Measurements from ENCODE around the gene SLC12A7.

Gene SLC12A7

DNA sequence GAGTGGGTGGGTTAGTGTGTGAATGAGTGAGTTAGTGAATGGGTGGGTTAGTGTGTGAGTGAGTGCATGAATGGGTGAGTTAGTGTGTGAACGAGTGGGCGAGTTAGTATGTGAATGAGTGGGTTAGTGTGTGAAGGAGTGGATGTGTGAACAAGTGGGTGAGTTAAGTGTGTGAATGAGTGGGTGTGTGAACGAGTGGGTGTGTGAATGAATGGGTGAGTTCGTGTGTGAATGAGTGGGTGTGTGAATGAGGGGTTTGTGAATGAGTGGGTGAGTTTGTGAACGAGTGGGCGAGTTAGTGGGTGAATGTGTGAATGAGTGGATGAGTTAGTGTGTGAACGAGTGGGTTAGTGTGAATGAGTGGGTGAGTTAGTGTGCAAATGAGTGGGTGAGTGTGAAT lies 69.2 kb downstream of the SLC12A7 start:
- in situ Hi-C loops (cut with HindIII; ENCODE audit: low sequenced_read_pairs), result loop anchor here (10.0 kb wide), 4 partner anchors 72 to 112 kb away; partner anchors contain the start of gene SLC12A7

DNA sequence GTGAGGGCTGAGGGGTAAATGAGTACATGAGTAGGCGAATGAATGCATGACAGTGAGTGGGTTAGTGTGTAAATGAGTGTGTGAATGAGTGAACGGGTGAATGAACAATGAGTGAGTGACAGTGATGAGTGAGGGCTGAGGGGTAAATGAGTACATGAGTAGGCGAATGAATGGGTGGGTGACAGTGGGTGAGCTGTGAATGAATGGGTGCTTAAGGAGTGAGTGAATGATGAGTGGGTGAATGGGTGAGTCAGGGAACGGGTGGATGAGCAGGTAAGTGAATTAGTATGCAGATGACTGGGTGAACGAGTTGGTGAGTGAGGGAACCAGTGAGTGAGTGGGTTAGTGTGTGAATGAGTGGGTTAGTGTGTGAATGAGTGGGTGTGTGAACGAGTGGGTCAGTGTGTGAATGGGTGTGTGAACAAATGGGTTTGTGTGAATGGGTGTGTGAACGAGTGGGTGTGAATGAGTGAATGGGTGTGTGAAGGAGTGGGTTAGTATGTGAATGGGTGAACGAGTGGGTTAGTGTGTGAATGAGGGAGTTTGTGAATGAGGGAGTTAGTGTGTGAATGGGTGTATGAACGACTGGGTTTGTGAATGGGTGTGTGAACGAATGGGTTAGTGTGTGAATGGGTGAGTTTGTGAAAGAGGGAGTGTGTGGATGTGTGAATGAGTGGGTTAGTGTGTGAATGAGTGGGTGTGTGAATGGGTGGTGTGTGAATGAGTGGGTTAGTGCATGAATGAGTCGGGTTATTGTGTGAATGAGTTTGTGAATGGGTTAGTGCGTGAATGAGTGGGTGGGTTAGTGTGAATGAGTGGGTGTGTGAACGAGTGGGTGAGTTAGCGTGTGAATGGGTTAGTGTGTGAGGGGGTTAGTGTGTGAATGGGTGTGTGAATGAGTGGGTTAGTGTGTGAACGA lies 70.4 kb downstream of the SLC12A7 start:
- in situ Hi-C loops (cut with HindIII; ENCODE audit: low sequenced_read_pairs), result loop anchor here (10.0 kb wide), 4 partner anchors 73 to 113 kb away; partner anchors contain the start of gene SLC12A7

DNA sequence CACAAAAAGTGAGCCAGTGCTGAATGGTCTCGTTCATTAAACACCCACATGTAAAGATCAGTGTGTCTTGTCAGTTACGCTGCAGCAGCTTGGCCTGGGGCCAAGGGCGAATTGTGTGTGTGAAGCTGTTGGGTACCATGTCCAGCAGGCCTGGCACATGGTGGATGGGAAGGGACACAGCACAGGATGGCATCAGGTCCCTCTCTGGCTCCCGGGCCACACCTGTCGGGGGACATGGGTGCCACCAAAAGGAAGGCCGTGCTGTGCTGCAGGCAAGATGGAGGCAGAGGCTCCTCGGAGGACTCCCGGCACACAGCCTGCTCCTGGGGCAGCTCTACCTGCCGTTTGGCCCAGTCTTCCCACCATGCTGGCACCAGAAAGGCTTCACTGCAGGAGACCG lies 71.3 kb downstream of the SLC12A7 start:
- in situ Hi-C loops (cut with HindIII; ENCODE audit: low sequenced_read_pairs), result loop anchor here (10.0 kb wide), 4 partner anchors 74 to 114 kb away; partner anchors contain the start of gene SLC12A7

DNA sequence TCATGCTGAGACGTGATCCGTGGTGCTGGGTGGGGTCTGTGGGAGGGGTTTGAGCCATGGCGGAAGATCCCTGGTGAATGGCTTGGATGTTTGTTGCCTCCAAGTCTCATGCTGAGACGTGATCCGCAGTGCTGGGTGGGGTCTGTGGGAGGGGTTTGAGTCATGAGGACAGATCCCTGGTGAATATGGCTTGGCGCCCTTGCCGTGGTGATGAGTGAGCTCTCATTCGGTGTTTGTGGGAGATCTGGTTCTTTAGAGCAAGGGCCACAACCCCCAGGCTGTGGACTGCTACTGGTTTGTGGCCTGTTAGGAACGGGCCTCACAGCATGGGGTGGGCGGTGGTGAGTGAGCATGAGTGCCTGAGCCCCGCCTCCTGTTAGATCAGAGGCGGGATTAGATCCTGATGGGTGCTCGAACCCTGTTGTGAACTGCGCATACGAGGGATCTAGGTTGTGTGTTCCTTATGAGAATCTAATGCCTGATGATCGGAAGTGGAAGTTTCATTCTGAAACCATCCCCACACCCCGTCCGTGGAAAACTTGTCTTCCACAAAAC lies 72.1 kb downstream of the SLC12A7 start:
- in situ Hi-C loops (cut with HindIII; ENCODE audit: low sequenced_read_pairs), result loop anchor here (10.0 kb wide), 4 partner anchors 75 to 115 kb away; partner anchors contain the start of gene SLC12A7

DNA sequence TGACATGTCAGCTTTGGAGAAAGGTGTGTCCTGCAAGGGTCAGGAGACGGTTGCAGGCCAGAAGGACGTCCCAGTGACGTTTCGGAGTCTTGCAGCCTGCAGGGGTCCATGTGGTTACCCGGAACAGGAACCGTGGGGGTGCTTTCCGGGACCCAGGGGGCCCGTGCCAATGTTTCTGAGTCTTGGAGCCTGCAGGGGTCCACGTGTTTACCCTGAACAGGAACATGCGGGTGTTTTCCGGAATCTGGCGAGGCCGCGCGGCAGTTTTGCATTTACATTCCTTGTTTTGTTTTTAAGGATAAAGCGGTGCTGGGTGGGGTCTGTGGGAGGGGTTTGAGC lies 72.7 kb downstream of the SLC12A7 start:
- in situ Hi-C loops (cut with HindIII; ENCODE audit: low sequenced_read_pairs), result no loop called here

DNA sequence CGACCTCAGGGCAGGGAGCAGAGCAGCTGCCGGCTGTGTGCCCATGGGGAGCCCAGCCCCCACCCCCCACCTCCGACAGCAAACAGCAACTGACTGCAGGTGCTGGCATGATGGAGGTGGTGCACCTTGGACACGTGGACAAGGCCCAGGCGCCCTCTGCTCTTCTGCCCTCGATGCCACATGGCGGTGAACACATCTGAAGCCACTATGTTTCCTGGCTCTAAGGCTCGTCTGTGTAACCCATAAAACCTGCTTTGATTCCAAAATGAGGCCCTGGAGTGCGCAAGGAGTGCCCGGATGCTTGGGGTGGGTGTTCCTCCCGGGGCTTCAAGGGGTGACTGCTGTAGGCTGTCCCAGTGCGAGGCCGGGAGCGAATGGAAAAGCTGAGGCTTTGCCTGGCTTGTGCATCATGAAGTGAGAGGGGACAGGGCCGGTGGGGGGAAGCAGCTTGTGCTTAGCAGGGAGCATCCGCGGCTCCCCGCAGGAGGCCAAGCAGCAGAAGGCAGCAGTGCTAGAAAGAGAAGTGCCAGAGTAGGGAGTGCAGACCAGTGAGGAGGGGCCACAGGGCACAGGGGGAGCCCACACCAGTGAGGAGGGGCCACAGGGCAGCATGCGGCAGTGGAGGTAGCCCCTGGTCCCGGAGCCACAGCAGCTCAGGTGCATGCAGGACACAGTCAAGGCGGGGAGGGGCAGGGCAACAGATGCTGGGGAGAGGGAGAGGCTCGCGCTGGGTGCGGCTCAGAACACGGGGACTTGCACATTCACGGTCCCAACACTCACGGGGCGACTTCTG lies 73.2 kb downstream of the SLC12A7 start:
- in situ Hi-C loops (cut with HindIII; ENCODE audit: low sequenced_read_pairs), result no loop called here

DNA sequence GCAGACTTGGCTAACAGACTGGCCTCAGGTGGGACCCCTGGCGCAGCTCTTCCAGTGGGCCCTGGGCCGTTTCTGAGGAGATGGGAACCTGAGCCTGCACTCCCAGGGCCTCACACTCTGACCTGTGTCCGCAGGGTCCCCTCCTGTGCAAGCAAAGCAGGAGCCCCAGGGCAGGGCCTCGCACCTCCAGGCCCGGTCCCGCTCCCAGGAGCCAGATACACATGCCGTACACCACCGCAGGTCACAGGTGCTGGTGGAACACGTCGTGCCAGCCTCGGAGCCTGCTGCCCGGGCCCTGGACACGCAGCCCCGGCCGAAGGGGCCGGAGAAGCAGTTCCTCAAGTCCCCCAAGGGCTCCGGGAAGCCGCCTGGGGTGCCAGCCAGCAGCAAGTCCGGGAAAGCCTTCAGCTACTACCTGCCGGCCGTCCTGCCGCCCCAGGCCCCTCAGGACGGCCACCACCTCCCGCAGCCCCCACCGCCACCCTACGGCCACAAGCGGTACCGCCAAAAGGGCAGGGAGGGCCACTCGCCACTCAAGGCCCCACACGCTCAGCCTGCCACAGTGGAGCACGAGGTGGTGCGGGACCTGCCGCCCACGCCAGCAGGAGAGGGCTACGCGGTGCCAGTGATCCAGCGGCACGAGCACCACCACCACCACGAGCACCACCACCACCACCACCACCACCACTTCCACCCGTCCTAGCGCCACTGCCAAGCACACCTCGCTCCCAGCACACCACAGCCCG lies 74.0 kb downstream of the SLC12A7 start:
- in situ Hi-C loops (cut with HindIII; ENCODE audit: low sequenced_read_pairs), result no loop called here

DNA sequence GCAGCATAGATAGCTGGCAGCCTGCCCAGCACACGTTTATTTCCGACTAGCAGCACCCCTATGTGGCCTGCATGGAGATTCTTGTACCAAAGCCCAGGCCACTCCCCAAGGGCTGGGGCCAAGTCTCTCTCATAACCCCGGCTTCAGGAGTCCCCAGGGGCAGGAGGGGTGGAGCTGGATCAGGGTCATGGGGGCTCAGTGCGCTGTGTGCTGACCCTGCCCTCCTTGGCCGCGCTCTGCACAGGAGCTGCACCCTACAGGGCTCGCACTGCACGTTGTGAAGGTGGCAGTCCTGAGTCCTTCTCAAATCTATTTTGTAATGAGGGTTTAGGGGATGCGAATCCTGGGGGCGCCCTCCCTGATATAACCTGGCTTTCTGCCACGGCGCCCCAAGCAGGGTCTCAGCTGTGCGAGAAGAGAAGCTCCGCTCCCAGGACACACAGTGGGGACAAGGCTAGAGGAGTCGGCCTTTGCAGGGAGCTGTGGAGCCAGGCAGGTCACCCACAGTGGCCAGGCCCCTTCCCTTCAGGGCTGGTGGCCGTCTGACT lies 74.7 kb downstream of the SLC12A7 start:
- in situ Hi-C loops (cut with HindIII; ENCODE audit: low sequenced_read_pairs), result no loop called here

DNA sequence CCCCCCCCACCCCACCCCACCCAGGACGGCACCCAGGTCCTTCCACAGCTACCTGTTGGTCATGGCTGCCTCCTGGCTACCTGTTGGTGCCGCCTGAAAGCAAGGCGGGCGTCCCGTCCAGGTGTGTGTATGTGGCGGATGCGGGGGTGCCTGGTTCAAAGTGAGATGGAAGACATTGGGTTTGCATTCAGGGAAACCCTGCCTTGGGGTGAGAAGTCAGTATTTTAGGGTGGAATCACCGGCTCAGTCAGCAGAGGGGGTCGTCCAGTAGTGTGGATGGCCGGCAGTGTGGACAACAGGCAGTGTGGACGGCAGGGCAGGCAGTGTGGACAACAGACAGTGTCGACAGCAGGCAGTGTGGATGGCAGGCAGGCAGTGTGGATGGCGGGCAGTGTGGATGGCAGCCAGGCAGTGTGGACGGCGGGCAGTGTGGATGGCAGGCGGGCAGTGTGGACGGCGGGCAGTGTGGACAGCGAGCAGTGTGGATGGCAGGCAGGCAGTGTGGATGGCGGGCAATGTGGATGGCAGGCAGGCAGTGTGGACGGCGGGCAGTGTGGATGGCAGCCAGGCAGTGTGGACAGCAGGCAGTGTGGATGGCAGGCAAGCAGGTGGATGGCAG lies 75.2 kb downstream of the SLC12A7 start:
- in situ Hi-C loops (cut with HindIII; ENCODE audit: low sequenced_read_pairs), result no loop called here

DNA sequence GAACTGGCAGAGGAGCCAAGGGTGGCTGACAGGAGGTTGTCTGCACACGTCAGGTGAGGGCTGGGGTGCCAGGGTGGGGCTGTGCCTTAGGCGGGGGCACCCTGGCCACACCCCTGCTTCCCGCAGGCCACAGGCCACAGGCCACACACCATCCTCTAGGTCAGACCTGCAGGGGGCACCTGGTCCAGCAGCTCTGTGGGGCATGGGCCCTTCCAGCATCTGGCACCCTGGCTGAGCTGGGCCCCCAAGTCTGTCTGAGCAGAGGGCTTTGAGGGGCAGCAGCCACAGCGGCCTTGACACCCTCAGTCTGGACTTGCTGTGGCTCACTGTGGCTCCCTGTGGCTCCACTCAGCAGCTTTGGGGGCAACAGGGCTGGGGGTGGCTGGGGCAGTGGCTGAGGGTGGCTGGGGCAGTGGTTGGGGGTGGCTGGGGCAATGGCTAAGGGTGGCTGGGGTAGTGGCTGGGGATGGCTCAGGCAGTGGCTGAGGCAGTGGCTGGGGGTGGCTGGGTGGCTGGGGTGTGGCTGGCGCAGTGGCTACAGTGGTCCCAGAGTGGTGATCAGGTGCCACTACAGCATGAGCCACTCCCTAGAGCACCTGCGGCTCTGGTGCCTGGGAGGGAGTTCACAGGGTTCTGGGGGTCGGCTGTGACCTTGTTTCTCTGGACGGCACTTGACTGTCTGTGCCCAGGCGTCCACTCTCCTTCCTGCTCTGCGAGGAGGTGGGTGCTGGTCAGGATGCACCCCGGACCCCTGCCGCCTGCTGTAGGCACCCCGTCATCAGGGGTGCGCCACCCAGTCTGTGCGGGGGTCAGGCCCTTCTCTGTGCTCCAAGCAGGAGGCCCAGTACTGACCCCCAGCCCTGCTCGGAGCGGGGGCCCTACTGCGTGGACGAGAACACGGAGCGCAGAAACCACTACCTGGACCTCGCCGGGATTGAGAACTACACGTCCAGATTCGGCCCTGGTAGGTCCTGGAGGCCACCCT lies 76.2 kb downstream of the SLC12A7 start:
- in situ Hi-C loops (cut with HindIII; ENCODE audit: low sequenced_read_pairs), result no loop called here

DNA sequence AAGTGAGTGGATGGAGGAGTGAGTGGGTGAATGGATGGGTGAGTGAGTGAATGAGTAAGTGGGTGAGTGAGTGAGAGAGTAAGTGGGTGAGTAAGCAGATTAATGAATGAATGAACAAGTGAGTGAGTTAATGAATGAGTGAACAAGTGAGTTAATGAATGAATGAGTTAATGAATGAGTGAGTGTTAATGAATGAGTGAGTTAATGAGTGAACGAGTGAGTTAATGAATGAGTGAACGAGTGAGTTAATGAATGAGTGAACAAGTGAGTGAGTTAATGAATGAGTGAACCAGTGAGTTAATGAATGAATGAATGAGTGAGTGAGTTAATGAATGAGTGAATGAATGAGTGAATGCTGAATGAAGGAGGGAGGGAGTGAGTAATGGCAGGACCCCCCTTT lies 76.9 kb downstream of the SLC12A7 start:
- in situ Hi-C loops (cut with HindIII; ENCODE audit: low sequenced_read_pairs), result no loop called here

DNA sequence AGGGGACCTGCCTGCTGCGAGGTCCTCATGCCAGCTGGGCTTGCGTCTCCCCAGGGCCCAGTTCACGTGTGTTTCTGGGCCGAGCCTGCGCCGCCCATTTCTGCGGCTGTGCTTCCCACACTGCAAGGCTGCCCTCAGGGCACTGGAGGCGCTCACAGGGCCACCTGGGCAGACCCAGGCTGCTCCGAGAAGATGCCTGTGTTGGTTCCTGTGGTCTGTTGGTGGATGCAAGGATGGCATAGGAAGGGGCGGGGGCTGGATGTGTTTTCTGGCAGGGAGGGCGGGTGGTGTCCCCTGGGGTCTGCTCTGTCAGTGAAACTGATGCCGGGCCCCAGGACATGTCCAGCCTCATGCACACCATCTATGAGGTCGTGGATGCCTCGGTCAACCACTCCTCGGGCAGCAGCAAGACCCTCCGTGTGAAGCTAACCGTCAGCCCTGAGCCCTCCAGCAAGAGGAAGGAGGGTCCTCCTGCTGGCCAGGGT lies 77.4 kb downstream of the SLC12A7 start:
- in situ Hi-C loops (cut with HindIII; ENCODE audit: low sequenced_read_pairs), result no loop called here

DNA sequence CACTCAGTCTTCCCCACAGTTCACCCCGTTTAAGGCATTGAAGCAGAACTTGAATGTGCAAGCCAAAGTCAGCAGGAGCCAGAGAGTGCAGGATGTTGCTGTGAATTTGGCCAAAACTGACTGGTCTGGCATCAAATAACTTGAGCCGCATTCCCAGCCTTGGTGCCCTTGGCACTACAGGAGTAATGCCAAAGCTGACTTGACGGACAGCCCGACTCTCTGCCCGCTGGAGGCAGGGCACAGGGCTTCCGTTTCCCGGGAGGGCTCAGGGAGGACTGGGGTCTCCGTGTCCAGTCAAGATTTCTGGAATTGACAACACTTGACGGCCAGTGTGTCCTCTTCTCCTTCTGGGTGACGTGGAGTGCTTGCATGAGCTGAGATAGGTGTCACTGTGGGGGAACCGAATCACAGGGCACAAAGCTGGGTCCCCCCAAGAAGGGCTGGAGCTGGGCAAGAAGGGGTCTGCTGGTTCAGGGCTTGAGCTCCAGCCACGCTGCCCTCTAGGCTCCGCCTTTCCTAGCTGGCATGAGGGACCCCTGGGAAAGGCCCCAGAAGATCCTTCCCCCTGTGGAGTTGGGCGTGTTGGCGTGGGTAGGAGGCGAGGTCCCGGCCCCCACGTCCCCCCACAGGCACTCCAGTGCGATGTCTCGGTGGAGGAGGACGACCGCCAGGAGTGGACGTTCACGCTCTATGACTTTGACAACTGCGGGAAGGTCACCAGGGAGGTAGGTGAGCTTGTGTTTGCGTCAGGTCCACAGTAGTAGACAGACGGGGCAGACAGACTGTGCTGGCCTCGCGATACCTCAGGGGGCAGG lies 78.0 kb downstream of the SLC12A7 start:
- in situ Hi-C loops (cut with HindIII; ENCODE audit: low sequenced_read_pairs), result no loop called here

DNA sequence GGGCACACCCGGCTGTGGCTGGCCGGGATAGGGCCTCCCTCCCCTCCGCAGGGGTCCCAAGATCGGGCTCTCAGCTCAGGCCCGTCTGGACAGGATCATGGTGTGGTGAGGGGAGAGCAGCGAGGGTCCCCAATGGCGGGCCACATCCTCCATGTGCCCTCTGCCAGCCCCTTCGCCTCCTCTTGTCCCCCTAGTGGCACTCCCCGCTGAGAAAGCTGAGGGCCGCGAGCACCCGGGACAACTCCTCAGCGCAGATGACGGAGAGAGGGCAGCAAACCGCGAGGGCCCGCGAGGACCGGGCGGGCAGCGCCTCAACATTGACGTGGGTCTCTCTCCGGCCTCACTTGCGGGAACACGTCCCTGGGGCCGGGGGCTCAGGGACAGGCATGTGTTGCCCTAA lies 78.7 kb downstream of the SLC12A7 start:
- in situ Hi-C loops (cut with HindIII; ENCODE audit: low sequenced_read_pairs), result no loop called here

DNA sequence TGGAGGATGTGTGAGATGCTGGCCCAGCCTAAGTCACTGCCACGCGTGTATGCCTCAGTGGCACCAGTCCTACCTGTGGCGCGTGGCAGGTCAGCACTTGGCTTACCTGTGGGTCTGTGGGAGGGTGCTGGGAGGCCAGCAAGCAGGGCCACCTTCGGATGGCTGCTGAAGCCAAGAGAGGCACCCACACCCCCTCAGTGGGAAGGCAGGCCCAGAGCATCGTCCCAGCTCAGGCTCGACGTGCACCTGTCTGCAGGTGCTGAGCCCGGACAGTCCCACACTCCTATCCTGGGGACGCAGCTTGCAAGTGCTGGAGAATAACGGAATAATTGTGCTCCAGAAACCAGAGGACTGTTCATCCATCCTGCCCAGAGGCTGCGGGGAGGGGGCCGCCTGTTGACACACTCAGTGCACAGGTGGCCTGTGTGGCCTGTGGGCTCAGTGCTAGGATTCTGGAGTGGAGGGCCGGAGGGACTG lies 79.3 kb downstream of the SLC12A7 start:
- in situ Hi-C loops (cut with HindIII; ENCODE audit: low sequenced_read_pairs), result no loop called here

DNA sequence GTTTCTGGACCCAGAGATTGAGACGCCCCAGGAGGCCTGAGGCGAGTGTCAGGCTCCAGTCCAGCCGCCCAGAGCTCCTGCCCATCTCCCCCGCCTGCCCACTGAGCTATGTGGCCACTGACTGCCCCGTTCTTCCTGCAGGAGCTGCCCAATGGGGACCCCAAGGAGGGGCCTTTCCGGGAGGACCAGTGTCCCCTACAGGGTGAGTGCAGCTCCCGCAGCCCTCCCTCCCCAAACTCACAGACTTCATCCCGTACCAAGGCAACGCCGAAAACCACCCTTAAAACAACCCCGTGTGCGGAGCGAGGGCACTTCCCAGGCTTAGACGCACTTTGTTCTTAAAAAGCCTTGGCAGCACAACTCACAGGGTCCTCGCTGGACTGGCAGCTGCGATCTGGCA lies 79.9 kb downstream of the SLC12A7 start:
- in situ Hi-C loops (cut with HindIII; ENCODE audit: low sequenced_read_pairs), result no loop called here

DNA sequence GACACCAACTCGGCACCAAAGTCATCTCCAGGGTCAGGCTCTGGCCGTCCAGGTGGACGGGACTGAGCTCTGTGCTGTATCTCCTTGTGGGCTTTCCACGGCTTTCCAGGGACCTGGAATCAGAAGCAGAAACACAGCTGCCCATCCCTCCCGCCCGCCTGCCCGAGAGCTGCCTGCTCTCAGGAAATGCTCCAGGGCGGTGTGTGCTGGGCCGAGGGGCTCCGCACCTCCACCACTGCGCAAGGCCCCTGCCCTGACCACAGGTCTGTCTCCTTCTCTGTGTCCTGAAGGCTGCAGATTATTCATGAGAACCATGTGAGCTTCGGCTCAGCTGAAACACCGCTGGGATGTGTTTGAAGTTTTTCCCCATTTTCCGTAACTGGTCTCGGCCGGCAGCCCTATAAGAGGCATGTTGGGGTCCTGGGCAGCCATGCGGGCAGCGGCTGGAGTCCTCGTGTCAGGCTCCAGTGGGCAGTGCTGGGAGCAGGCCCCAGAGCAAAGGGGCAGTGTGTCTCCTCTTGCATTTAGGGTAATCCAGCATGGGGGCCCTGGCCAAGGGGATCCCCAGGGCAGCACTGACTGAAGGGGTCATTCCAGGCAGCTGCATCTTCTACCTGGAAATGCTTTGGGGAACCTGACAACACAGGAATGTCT lies 80.4 kb downstream of the SLC12A7 start:
- in situ Hi-C loops (cut with HindIII; ENCODE audit: low sequenced_read_pairs), result no loop called here
